ENCODE results near the gene SLC9A1.

The SLC9A1 gene

DNA sequence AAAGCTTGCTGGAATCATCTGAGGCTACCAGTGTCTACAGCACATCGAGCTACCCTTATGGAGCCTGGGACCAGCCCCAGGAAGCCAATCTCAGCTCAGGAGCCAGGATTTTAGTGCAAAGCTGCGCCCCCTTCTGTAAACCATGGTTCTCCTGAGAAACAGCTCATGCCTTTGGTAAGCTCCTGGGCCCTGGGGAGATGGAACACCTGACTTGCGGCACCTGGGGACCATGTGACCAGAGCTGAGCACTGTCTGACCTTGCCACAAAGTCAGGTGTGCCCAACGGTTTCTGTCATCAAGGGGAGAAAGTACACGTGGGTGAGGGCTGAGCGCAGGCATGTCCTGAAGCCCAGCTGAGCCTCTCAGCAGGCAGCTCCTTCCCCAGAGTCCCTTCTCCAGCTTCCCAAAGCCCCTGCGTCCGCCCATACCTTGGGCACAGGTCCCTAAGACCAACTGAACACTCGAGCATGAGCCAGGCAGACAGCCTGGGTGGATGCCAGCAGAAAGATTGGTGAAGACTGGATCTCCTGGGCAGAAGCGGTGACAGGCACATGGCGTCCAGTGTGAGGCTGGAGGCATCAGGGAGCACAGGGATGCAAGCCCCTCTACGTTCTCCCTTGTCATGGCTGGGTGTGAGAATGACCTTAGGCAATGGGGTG, 84.4 kb downstream of the SLC9A1 start:
- no peak for DNase-seq (ENCODE audit: low read depth in 2 of 2)

- DNase-seq (ENCODE audit: low read depth in 2 of 2) = no peak
Observed at GRCh38 chr1:27068922-27069321, 86.0 kb downstream of the SLC9A1 start.

DNA sequence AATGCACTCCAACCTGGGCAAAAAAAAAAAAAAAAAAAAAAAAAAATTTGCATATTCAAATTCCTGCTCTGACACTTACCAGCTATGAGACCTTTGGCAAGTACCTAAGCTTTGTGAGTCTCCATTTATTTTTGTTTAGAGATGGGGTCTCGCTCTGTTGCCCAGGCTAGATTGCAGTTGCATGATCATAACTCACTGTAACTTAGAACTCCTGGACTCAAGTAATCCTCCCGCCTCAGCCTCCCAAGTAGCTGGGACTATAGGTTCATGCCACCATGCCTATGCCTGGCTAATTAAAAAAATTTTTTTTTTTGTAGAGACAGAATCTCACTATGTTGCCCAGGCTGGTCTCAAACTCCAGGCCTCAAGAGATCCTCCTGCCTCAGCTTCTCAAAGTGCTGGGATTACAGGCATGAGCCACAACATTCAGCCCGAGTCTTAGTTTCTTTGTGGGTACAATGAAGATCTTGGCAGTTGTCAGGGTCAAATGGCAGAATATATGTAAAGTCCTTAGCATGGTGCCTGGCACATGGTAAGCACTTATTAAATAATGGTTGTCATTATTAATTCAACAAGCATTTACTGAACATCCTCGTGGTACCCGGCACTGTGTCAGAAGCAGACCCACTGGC, 88.8 kb downstream of the SLC9A1 start:
- DNase-seq (ENCODE audit: low read depth in 2 of 2) = no peak

DNA sequence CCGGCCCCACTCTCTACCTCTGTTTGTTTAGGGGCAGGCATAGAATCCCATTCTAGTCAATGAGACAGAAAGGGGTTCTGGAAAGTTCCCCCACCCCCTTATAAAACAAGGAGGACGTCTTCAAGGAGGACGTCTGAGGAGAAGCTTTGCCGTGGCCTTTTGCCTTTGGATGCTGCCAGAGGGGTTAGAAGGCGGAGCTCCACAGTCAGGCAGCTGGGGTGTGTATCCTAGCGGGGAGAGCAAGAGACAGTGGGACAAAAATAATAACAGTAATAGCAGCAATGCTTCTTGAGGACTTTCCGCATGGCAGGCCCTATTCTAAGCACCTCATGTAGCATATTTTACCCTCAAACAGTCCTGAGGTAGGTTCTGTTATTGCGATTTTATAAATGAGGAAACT, 94.0 kb downstream of the SLC9A1 start:
- DNase-seq (ENCODE audit: low read depth in 2 of 2) = no peak

- no peak for DNase-seq (ENCODE audit: low read depth in 2 of 2)
Observed at GRCh38 chr1:27058966-27059669, 95.8 kb downstream of the SLC9A1 start.

DNA sequence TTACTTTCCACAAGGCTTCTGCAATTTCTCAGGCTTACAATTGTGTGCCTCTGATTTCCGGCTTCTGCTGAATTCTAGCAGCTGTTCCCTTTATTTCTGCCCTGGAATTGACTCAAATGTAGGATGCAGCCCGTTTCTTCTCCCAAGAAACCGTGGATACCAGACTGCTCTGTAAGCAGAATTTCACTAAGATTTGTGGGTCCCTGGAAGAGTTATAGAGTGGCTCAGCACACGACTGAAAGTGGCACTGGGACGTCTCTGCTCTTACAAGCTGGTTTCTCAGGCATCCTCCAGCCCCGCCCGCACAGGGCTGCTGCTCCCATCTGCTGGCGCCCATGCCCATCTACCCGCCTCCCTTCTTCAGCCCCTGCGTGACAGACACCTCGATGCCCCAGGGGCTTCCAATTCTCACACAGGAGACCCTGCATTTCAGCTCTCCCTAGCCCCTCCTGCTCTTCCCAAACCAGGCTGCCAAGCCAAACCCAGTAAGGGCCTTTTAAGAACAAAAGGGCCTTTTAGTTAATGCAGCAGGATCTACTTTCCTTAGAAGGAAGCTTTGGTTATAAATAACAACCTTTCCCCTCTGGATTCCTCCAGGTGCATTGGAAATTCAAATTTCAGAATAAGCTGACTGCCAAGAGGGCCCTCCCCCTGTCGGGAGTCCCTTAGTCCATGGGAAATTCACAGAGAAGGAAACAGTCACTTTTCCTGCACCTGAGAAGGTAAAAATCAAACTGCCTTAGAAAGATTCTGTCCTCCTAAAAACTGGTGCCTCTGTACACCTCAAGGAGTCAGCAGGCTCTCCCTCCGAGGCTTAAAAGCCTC, 96.9 kb downstream of the SLC9A1 start:
- DNase-seq (ENCODE audit: low read depth in 2 of 2) = no peak

- no peak for DNase-seq (ENCODE audit: low read depth in 2 of 2)
Observed at GRCh38 chr1:27057389-27057788, 97.5 kb downstream of the SLC9A1 start.

DNA sequence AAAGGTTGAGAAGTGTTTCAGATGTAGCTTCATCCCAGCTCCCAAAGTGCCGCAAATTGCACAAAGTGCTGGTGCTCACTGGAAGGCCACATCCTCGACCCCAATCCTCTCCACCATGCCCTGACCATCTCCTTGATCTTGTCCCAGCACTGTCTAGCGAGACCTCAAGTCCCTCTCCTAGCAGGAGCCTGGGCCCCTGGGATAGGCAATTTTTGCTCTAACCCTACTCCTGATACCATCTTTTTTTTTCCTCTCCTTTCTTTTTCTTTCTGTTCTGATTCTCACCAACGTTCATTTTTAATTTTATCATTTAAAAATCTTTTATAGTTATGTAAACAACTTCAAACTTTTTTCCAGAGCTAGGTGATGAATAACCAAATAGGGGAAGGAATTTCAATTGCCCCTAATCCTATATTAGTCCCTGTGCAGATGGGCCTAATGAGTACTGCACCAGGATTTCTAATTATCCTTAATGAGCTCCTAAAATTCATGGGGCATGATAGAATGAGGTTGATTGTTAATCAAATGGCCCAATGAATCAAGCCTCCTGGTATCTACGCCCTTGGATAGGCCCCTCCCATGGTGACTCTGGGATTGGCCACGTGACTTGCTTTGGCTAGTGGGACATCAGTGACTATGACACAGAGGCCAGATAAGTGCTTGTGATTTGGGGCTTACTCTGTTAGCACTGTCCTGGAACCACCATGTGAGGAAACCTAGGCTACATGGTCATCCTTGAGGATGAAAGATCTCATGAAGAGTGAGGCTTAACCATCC, 100.8 kb downstream of the SLC9A1 start:
- DNase-seq (ENCODE audit: low read depth in 2 of 2) = no peak

- no peak for DNase-seq (ENCODE audit: low read depth in 2 of 2)
Observed at GRCh38 chr1:27052527-27052926, 102.4 kb downstream of the SLC9A1 start.

DNA sequence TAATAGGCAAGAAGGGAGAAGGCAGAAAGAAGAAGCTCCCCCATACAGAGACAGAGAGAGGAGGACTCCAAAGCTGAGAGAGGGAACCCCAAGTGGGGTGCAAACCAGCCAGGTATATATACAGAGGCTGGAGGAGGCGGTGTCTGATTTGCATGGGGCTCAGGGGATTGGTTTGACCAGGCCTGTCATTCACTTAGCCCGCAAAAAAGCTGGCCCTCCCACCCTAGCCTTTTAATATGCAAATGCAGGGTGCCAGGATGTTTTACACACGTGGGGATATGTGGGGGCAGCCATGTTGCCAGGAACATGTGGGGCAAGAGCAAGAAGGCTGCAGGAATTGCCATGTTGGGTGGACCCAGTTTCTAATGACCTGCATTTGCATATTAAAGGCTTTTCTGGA, 105.3 kb downstream of the SLC9A1 start:
- DNase-seq (ENCODE audit: low read depth in 2 of 2) = no peak

DNA sequence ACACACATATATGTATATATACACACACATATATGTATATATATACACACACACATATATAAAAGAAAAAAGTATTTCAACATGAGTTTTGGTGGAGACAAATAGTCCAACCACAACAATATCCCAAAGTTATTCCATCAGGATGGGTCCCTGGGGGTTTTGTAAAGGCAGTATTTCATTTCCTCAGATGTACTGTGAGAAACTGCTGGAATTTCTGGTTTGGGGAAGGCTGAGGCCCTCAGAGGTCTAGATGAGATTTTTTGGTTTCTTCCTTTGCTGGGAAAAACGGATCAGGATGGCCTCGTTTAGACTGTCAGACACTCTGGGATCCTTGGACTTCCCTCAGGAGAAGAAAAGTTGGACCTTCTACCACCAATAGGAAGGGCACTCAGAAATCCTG, 105.8 kb downstream of the SLC9A1 start:
- DNase-seq (ENCODE audit: low read depth in 2 of 2) = no peak

Measured in activated CD4-positive, alpha-beta T cell treated with anti-CD3 and anti-CD28 coated beads for 24 hours (primary cell).